Activated naive CD4-positive, alpha-beta T cell treated with Interleukin-2 at 50 U/mL for 16 hours (primary cell): ENCODE data around the gene ZBTB21.

ENCODE experiments used
- DNase-seq: peaks from one replicate; pipeline ENCODE4 v3.0.0-alpha.2; 2020

The ZBTB21 gene

GRCh38 chr21:42009831-42010506 lies at the start of gene ZBTB21:
Gene ZBTB21 (minus strand): TSS chr21:42010360. CDS start chr21:41994095, 16,265 bp downstream.
- DNase-seq, result peak; percentile 98

- DNase-seq, result no peak
Measured at GRCh38 chr21:42059721-42060120, 49.6 kb upstream of the ZBTB21 start.

- DNase-seq, result no peak
Measured at GRCh38 chr21:42059141-42059540, 49.0 kb upstream of the ZBTB21 start.

GRCh38 chr21:42058631-42059111 lies 48.5 kb upstream of the ZBTB21 start:
- DNase-seq, result no peak

- DNase-seq, result no peak
Measured at GRCh38 chr21:42057851-42058437, 47.8 kb upstream of the ZBTB21 start.

- no peak for DNase-seq
Measured at GRCh38 chr21:42056996-42057689, 47.0 kb upstream of the ZBTB21 start.

- no peak for DNase-seq
Measured at GRCh38 chr21:42056468-42056867, 46.3 kb upstream of the ZBTB21 start.

- no peak for DNase-seq
Measured at GRCh38 chr21:42055425-42055824, 45.3 kb upstream of the ZBTB21 start.

GRCh38 chr21:42051788-42052187 lies 41.6 kb upstream of the ZBTB21 start:
- DNase-seq, result no peak

GRCh38 chr21:42049578-42050430 lies 39.6 kb upstream of the ZBTB21 start:
- DNase-seq, result no peak

GRCh38 chr21:42048870-42049577 lies 38.9 kb upstream of the ZBTB21 start:
- no peak for DNase-seq

GRCh38 chr21:42047821-42048613 lies 37.9 kb upstream of the ZBTB21 start:
- no peak for DNase-seq

GRCh38 chr21:42044871-42045495 lies 34.8 kb upstream of the ZBTB21 start:
- no peak for DNase-seq

- no peak for DNase-seq
Measured at GRCh38 chr21:42043961-42044360, 33.8 kb upstream of the ZBTB21 start.

GRCh38 chr21:42043201-42043895 lies 33.2 kb upstream of the ZBTB21 start:
- DNase-seq, result no peak

- no peak for DNase-seq
Measured at GRCh38 chr21:42042651-42043050, 32.5 kb upstream of the ZBTB21 start.

GRCh38 chr21:42041711-42042110 lies 31.6 kb upstream of the ZBTB21 start:
- DNase-seq, result no peak

GRCh38 chr21:42041246-42041645 lies 31.1 kb upstream of the ZBTB21 start:
- no peak for DNase-seq

- DNase-seq, result no peak
Measured at GRCh38 chr21:42040411-42041180, 30.4 kb upstream of the ZBTB21 start.

- no peak for DNase-seq
Measured at GRCh38 chr21:42039911-42040351, 29.8 kb upstream of the ZBTB21 start.
